HepG2 (cell line): Measurements from ENCODE around the gene LMNA. TPM values are rescaled to one million over a fixed set of nuclear protein-coding genes. Genes with fewer than 3 reads are reported as not detected.
A peak's percentile ranks its signal among the peaks of the same experiment; 100 is the strongest.

ENCODE experiments used
- BATF2 ChIP-seq: sonication (generic); formaldehyde crosslinking; IDR thresholded peaks from 2 replicates; pipeline ENCODE4 v1.8.0; 2022; ENCODE audit warnings: mild to moderate bottlenecking, missing genetic modification reagents, moderate library complexity
- HOMEZ ChIP-seq: IDR thresholded peaks from 2 replicates; pipeline ENCODE4 v1.6.1; 2016; ENCODE audit warnings: low read depth
- HOXD1 ChIP-seq: sonication (generic); formaldehyde crosslinking; IDR thresholded peaks from 2 replicates; pipeline ENCODE4 v1.5.0; 2020; ENCODE audit warnings: missing genetic modification reagents
- IRF2 ChIP-seq: IDR thresholded peaks from 2 replicates; pipeline ENCODE4 v1.6.1; 2018; ENCODE audit warnings: missing genetic modification reagents, missing compliant biosample characterization
- PRDM10 ChIP-seq: sonication (generic); formaldehyde crosslinking; IDR thresholded peaks from 2 replicates; pipeline ENCODE4 v1.4.0; 2020; ENCODE audit warnings: low read depth, missing genetic modification reagents
- RBM39 ChIP-seq: fragments of 200-400 bp; formaldehyde crosslinking; IDR thresholded peaks from one replicate; pipeline ENCODE4 v1.6.1; 2018; ENCODE audit warnings: antibody characterized with exemption, mild to moderate bottlenecking, low read depth, low read length; ENCODE audit not compliant: poor library complexity, severe bottlenecking
- REPIN1 ChIP-seq: sonication (generic); formaldehyde crosslinking; IDR thresholded peaks from 2 replicates; pipeline ENCODE4 v1.8.0; 2022; ENCODE audit warnings: missing genetic modification reagents, low read depth, mild to moderate bottlenecking, borderline replicate concordance
- SMC3 ChIP-seq: IDR thresholded peaks from 2 replicates; pipeline ENCODE4 v1.6.1; 2011; ENCODE audit warnings: low read length, improper control_type of control experiment
- SRSF4 ChIP-seq: fragments of 200-400 bp; formaldehyde crosslinking; IDR thresholded peaks from one replicate; pipeline ENCODE4 v1.6.1; 2018; ENCODE audit warnings: mild to moderate bottlenecking, low read depth, low read length, moderate library complexity; ENCODE audit not compliant: poor library complexity, severe bottlenecking
- YY1 ChIP-seq: IDR thresholded peaks from 2 replicates; pipeline ENCODE4 v1.6.1; 2011; ENCODE audit warnings: low read length, low read depth, moderate library complexity, mild to moderate bottlenecking; ENCODE audit not compliant: insufficient read depth, insufficient replicate concordance
- ZBTB7B ChIP-seq: sonication (generic); formaldehyde crosslinking; IDR thresholded peaks from 2 replicates; pipeline ENCODE4 v1.4.0; 2020; ENCODE audit warnings: missing genetic modification reagents
- ZBTB8A ChIP-seq: sonication (generic); formaldehyde crosslinking; IDR thresholded peaks from 2 replicates; pipeline ENCODE4 v1.4.0; 2020; ENCODE audit warnings: mild to moderate bottlenecking, low read depth, missing genetic modification reagents, borderline replicate concordance
- ZIK1 ChIP-seq: sonication (generic); formaldehyde crosslinking; IDR thresholded peaks from 2 replicates; pipeline ENCODE4 v1.5.0; 2020; ENCODE audit warnings: mild to moderate bottlenecking, low read depth, missing genetic modification reagents, borderline replicate concordance
- ZNF275 ChIP-seq: sonication (generic); formaldehyde crosslinking; IDR thresholded peaks from 2 replicates; pipeline ENCODE4 v1.8.0; 2022; ENCODE audit warnings: missing genetic modification reagents, mild to moderate bottlenecking, inconsistent platforms, borderline replicate concordance
- ZNF362 ChIP-seq: sonication (generic); formaldehyde crosslinking; IDR thresholded peaks from 2 replicates; pipeline ENCODE4 v1.4.0; 2020; ENCODE audit warnings: missing genetic modification reagents, mild to moderate bottlenecking, borderline replicate concordance
- ZNF530 ChIP-seq: sonication (generic); formaldehyde crosslinking; IDR thresholded peaks from 2 replicates; pipeline ENCODE4 v1.5.0; 2020; ENCODE audit warnings: low read depth, mild to moderate bottlenecking, missing genetic modification reagents
- ZNF562 ChIP-seq: sonication (generic); formaldehyde crosslinking; IDR thresholded peaks from 2 replicates; pipeline ENCODE4 v1.8.0; 2022; ENCODE audit warnings: missing genetic modification reagents, borderline replicate concordance
- ZNF589 ChIP-seq: sonication (generic); formaldehyde crosslinking; conservative IDR thresholded peaks from 2 replicates; pipeline ENCODE4 v1.8.0; 2022; ENCODE audit warnings: mild to moderate bottlenecking, moderate library complexity, missing genetic modification reagents
- ZNF672 ChIP-seq: sonication (generic); formaldehyde crosslinking; IDR thresholded peaks from 2 replicates; pipeline ENCODE4 v1.8.1; 2022; ENCODE audit warnings: missing genetic modification reagents
- ZNF772 ChIP-seq: sonication (generic); formaldehyde crosslinking; IDR thresholded peaks from 2 replicates; pipeline ENCODE4 v1.5.0; 2020; ENCODE audit warnings: mild to moderate bottlenecking, missing genetic modification reagents
- polyA plus RNA-seq, 8 experiments: library from polyadenylated mRNA; depleted of rRNA in 3 of 8; stranded (reverse) in 7 of 8; unstranded in 1 of 8; fragments of >200 nt; fragmentation: Illumina TruSeq in 4 of 8; extraction: Trizol in 4 of 8; gene quantifications; 2 replicates each; pipeline versions ENCODE4 v1.2.1 to v1.2.3, GENCODE V29; 2011 to 2016; ENCODE audit warnings: low read depth in 4 of 8, missing spikeins in 1 of 8, mixed read lengths in 1 of 8; ENCODE audit not compliant: insufficient read depth in 1 of 8
- total RNA-seq, 5 experiments: library from RNA; depleted of rRNA; stranded (reverse); fragments of >200 nt; fragmentation: Illumina TruSeq; extraction: Trizol; gene quantifications; 2 replicates each; pipeline ENCODE4 v1.2.3, GENCODE V29; 2016; ENCODE audit warnings: low read depth in 1 of 5

The LMNA gene
- total and polyA plus RNA-seq, 2 of the 13 experiments (the other 11 are each of a cell fraction or from before 2014, with no cell fraction given): 107 to 225 TPM

- no peak for TF ChIP-seq ZIK1 (CRISPR knock-in tag)
- no peak for TF ChIP-seq HOXD1
- TF ChIP-seq BATF2: no peak
- no peak for TF ChIP-seq REPIN1 (CRISPR knock-in tag)
- no peak for TF ChIP-seq ZNF275 (CRISPR knock-in tag)
- TF ChIP-seq PRDM10 (CRISPR knock-in tag): no peak; the same call in 1 of the 2 replicates
- TF ChIP-seq SMC3: peak; percentile 5; the same call in 1 of the 2 replicates
- no peak for TF ChIP-seq RBM39
- TF ChIP-seq SRSF4: no peak
- no peak for TF ChIP-seq ZNF562 (CRISPR knock-in tag)
- TF ChIP-seq ZNF772 (CRISPR knock-in tag): no peak
- TF ChIP-seq IRF2 (CRISPR knock-in tag): peak; percentile 38; the same call in 1 of the 2 replicates
- no peak for TF ChIP-seq ZNF362
- 0 out of 2 replicates have a peak, but pooled peaks have one; percentile 28 for TF ChIP-seq ZBTB7B (CRISPR knock-in tag)
- no peak for TF ChIP-seq ZBTB8A (CRISPR knock-in tag)
- TF ChIP-seq ZNF589 (CRISPR knock-in tag): no peak
- TF ChIP-seq YY1: peak; percentile 17
- TF ChIP-seq ZNF672 (CRISPR knock-in tag): no peak
- TF ChIP-seq ZNF530 (CRISPR knock-in tag): no peak
- TF ChIP-seq HOMEZ (CRISPR knock-in tag): peak; percentile 32; the same call in 1 of the 2 replicates
These were observed 9.1 kb downstream of the LMNA start (continued) for GRCh38 chr1:156123356-156124196.
